Measurements from ENCODE around the gene GADD45GIP1.

DNA sequence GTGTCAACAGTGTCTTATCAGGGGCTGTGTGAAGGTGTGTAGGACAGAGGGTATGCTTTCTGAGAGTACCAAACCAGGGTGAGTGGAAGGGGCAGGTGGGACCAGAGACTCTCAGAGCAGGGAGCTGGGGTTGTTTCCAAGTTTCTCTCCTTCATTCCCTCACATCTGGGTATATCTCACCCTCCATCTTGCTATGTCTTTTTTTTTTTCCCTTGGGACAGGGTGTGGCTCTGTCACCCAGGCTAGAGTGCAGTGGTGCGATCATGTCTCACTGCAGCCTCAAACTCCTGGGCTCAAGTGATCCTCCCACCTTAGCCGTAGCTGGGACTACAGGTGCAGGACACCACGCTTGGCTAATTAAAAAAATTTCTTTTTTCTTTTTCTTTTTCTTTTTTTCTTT, 23.0 kb upstream of the GADD45GIP1 start:
- TF ChIP-seq, protein P1, sequence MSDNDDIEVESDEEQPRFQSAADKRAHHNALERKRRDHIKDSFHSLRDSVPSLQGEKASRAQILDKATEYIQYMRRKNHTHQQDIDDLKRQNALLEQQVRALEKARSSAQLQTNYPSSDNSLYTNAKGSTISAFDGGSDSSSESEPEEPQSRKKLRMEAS (IDR thresholded peaks at IDR 0.05) = no peak
- TF ChIP-seq POLR2A (IDR thresholded peaks at IDR 0.05; ENCODE audit: borderline replicate concordance, extremely low read depth, insufficient read depth, insufficient read length) = no peak
- no peak for TF ChIP-seq YY1 (IDR thresholded peaks at IDR 0.05; ENCODE audit: extremely low read depth, insufficient replicate concordance, low read depth, low read length)
- no peak for TF ChIP-seq EZH2 (IDR thresholded peaks at IDR 0.05)
